Left cardiac atrium (tissue), 4 donors: ENCODE data around the gene ZDHHC14. TPM values are rescaled to one million over a fixed set of nuclear protein-coding genes. Genes with fewer than 3 reads are reported as not detected.

ENCODE experiments used
- ATAC-seq, 2 donors: fragments of 200-7000 bp; cut with Tn5 transposase; one replicate each; pipeline ENCODE4 v1.9.1; 2020; ENCODE audit warnings: mild to moderate bottlenecking in 2 of 2, moderate library complexity in 2 of 2
- DNase-seq: peaks from one replicate; pipeline ENCODE4 v3.0.0-alpha.2; 2020
- intact Hi-C, 2 donors: fragments of 100-400 bp; cut with DNase I; formaldehyde crosslinking; loops; one replicate each; pipeline versions ENCODE4 v1.14.1 to v1.15.1; 2022 to 2023
- total RNA-seq, 2 donors: library from RNA; stranded (reverse); fragmentation: NEBNext Ultra II Directional; extraction: Animal tissue kit (Norgen Biotek cat#: 25700); gene quantifications; one replicate each; pipeline ENCODE4 v1.2.1, GENCODE V29; 2021
- donor health status: DM: no; HTN: yes; CAD: no.
- donor health status: DM: no; HTN: yes; CAD: no; lungs with severe emphysema.
- donor health status: DM: yes; HTN: yes; CAD: no.
- donor health status: Dilated cardiomyopathy.

Gene ZDHHC14
- total RNA-seq, 2 donors from 2014 or later = 12.1 to 12.3 TPM

DNA sequence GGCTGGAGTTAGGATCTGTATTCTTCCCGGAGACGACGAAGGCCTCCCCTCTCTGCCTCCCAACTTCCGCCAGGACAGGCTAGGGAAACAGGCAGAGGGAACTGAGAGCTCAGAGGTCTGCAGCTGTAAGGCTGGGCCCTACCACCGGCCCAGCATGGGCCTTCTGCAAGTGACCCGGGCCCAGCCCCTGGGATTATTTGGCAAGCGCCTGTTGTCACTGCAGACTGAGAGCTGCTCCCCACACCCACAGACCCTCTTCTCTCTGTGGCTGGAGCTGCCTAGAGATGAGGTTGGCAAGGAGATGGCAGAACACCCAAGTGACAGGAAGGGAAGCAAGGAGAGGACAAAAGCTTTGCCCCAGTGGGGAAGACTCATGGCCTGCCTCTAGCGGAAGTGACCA, 212.6 kb downstream of the ZDHHC14 start:
- intact Hi-C loops = loop anchor here in 1 of 2 donors (10.0 kb wide), 1 partner anchor 269 kb away; the partner anchor contains the start of gene TMEM242
- DNase-seq (no peak), ATAC-seq (no peak)

DNA sequence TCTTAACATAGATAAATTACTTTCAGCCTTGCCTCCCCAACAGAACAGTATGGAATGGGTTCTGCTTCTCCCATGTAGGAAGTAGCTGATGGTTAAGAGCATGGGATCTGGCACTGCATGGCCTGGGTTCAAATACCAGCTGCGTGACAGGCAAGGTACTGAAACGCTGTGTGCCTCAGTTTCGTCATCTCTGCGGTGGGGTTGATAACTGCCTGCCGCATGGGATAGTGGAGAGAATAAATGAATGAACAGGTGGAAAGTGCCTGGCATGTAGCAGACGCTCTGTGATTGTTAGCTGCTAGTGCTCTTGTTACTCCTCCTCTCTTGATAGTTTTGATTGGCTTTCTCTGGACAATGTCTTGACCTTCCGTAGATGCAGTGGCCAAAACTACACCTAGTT, 213.3 kb downstream of the ZDHHC14 start:
- DNase-seq = no peak
- intact Hi-C loops = loop anchor here in 1 of 2 donors (10.0 kb wide), 1 partner anchor 269 kb away; the partner anchor contains the start of gene TMEM242
- no peak for ATAC-seq

DNA sequence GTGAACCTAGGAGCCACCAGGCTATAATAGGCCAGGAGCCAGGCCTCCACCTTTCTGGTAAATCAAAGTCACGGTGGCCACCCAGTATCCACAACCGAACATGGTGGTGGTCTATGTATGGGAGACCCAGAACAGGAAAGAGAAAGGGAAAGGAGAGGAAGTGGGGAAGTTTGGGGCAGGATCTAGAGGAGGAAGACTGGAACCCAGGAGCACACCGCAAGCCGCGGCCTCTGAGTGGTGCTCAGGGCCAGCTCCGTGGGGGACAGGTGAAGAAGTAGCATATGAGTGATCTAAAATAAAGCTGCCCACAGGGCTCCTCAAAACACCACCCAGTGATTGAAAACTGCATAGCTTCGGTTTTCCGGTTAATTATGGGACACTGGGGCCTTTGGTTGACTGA, 214.8 kb downstream of the ZDHHC14 start:
- ATAC-seq (no peak), DNase-seq (no peak)
- intact Hi-C loops = loop anchor here (5.0 to 10.0 kb wide), 3 partner anchors 213 to 278 kb away; partner anchors contain the start of genes TMEM242 (in 1 of the 2) and ZDHHC14 (in 1 of the 2)

DNA sequence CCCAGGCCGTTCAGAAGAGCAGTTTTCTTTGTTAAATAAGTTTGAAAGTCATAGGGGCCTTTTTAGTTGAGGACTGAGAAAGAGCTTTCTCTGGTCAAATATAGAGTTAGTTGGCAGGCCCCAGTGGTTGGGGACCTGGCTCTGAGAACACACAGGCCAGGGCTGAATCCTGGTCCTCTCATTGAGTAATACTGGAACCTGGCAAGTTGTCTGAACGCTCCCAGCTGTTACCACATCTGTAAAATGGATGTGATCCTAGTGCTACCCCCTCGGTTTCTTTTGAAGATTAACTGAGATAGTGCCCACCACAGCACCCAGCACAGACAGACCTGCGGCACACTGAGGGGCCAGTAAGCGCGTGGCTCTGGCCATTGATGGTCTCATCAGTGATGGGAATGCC, 215.5 kb downstream of the ZDHHC14 start:
- ATAC-seq = peak in 1 of 2 donors; percentile 49
- intact Hi-C loops = loop anchor here (5.0 to 10.0 kb wide), 3 partner anchors 214 to 279 kb away; partner anchors contain the start of genes TMEM242 (in 1 of the 2) and ZDHHC14 (in 1 of the 2)
- DNase-seq = no peak

DNA sequence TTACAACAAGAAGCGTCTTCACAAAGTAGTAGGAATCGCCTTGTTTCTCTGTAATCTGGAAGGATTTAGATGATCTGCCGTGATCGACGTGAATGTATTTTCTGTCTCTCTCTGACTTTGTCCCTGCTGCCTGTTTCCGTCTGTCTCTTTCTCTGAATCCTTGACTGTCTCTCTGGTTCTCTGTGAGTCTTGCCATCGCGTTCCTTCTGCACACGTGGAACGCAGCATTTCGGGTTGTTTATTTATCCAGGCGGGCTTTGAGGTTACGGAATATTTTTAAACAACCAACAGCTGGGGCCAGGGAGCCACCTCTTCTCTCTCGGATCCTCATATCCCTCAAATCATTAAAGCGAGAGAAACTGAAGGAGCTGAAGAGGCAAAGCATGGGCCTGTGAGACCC, 215.9 kb downstream of the ZDHHC14 start:
- intact Hi-C loops = loop anchor here (5.0 to 10.0 kb wide), 3 partner anchors 215 to 280 kb away; partner anchors contain the start of genes TMEM242 (in 1 of the 2) and ZDHHC14 (in 1 of the 2)
- DNase-seq (no peak), ATAC-seq (no peak)

DNA sequence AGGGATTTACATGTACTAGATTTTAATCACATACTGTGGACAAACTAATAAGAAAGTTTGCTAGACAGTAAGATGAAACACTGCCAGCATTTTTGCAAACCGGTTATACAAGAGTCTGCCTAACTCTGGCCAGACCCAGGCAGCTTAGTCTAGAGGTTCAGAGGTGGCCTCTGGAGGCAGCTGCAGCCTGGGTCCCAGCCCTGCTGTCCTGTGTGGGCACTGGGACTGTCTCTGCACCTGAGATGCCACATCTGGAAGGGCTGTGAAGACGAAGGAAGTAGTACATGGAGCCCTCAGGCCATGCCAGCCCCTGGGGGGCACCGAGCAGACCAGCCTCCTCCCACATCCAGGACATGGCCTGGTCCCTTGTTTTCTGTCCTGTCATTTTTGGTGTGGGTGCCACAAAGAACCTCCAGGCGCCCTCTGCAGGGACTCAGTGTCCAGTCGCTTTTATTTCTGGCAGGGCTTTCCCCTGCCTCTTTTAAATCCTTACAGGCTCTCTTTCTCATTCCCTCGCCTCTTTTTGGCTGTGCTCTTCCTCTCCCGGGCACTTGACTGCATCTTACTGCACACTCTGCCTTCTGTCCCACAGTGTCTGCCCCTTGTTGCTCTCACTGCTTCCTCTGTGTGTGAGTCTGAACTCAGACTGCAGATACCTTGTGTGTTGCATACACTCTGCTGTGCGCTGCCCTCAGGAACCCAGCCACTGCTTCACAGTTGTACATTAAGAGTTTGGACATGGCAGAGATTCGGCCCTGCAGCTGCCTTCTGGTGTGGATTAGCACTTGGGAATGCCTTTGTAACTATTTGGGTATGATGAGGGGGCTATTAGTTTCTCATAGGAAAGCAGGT, 216.7 kb downstream of the ZDHHC14 start:
- DNase-seq (peak; percentile 49), ATAC-seq (peak; percentile 71 to 77)
- intact Hi-C loops = loop anchor here (5.0 to 10.0 kb wide), 3 partner anchors 215 to 280 kb away; partner anchors contain the start of genes TMEM242 (in 1 of the 2) and ZDHHC14 (in 1 of the 2)

DNA sequence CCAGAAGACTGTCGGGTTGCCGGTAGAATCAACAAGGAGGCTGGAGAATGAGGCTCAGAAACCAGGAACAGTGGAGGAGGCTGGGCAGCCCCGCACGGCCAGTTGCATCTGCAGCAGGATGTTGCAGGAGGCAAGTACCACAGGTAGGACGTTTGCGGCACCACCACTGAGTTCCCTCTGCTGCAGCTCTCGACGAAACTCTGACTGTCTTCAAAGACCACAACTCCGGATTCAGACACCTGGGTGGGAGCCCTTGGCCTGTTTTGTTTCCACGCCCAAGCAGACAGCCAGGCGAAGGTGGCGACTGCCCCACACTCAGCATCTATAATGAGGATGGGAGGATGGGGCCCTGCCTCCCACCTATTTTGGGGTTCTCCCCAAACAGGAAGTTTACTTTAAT, 218.2 kb downstream of the ZDHHC14 start:
- ATAC-seq = no peak
- intact Hi-C loops = loop anchor here (5.0 to 10.0 kb wide), 3 partner anchors 217 to 282 kb away; partner anchors contain the start of genes TMEM242 (in 1 of the 2) and ZDHHC14 (in 1 of the 2)
- DNase-seq = no peak

DNA sequence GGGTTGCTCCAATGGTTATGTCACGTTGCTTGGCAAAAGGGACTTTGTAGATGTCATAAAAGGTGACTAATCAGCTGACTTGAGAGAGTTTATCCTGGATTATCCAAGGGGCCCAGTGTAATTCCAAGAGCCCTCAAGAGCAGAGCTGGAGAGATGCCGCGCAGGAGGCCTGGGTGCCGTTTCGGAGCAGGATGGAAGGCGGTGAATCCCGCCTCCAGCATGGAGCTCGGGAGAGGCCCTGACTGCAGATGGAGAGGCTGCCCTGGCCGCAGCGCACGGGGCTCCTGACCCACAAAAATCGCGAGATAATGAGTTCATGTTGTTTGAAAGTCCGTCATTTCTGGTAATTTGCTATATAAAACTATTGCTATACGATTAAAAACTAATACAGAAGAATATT, 219.8 kb downstream of the ZDHHC14 start:
- ATAC-seq (no peak), DNase-seq (no peak)
- intact Hi-C loops = no loop called here

DNA sequence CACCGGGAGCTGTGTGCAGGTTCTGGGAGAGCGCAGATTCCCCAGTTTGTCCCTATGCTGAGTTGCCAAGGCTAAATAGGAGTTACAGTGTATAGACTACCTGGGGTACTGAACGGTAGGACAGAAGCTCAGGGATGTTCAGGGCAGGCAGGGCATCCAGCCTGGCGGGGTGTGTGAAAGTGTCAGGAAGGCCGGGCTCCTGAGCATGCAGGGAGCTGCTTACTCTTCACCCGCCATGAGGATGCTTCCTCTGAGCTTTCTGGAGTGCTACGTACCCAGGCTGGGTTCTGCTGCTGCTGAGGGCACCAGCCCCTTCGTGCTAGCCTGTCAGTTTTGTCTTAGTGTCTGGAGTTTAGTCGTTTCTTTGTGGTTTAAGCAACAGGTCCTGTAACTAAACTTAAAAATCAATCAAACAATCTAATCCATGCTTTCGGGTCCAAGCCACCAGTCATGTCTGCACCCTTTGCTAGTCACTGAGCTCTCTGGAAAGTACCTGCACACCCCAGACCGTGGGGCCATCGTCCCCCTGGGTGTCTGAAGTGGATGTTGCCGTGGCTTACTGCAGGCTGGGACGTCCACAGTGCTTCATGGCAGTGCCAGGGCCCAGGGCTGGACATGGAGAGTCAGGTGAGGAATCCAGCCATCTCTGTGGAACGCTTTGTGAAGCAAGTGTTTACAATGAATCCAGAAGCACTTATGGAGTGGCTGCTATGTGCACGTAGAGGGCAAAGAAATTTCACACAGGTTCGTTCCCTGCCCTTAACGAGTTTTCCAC, 221.7 kb downstream of the ZDHHC14 start:
- ATAC-seq (no peak), DNase-seq (no peak)
- intact Hi-C loops = no loop called here

DNA sequence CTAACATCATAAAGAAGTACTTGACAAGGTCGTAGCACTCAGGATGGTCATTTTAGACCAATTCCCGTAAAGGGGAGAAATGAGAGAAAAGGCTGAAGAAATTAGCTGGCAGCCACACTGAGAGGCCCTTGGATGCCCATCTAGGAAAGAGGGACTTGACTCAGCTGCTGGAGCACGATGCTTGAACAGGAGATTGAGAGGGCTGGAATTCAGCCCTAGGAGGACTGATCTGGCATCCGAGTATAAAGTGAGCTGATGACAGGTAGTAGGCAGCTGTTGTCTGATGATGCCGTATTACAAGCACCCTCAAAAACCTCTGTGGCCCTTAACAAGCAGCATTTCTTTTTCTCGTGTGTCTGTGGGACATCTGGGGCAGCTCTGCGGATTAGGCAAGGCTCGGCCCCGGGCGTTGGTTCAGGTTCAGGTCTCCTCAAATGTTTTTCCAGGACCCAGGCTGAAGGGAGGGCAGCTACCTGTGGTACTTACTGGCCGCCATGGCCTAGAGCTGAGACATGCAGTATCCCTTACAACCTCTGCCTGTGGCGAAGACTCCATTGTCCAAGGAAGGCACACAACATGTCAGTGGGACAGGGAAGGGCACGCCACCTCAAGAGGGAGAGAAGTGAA, 222.4 kb downstream of the ZDHHC14 start:
- intact Hi-C loops = no loop called here
- no peak for ATAC-seq
- no peak for DNase-seq

DNA sequence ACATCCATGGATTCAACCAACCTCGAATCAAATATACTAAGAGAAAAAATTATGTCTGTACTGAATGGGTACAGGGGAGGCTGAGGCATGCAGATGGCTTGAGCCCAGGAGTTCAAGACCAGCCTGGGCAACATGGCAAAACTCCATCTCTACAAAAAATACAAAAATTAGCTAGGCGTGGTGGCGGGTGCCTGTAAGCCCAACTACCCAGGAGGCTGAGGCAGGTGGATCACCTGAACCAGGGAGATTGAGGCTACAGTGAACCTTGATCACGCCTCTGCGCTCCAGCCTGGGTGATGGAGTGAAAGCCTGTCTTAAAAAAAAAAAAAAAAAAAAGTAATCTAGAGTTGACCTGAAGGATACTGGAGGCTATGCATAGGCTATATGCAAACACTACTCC, 223.0 kb downstream of the ZDHHC14 start:
- ATAC-seq (no peak), DNase-seq (no peak)
- intact Hi-C loops = no loop called here

DNA sequence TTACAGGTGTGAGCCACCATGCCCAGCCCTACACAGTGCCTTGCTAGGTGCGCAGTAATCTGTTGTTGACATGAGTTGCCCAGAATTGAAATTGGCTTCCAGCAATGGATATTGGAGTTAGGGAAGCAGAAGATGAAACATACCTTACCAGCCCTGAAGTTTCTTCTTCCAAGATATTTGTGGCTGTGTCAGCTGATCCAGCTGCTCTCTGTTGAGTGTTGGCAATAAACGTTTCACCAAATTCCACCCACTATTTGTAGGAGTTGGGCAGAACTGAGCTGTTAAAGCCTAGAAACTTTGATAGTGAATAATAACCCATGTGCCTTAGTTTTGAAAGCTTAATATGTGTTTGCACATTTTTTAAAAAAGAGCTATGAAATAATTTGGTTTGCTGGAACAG, 223.8 kb downstream of the ZDHHC14 start:
- ATAC-seq = no peak
- DNase-seq = no peak
- intact Hi-C loops = no loop called here

DNA sequence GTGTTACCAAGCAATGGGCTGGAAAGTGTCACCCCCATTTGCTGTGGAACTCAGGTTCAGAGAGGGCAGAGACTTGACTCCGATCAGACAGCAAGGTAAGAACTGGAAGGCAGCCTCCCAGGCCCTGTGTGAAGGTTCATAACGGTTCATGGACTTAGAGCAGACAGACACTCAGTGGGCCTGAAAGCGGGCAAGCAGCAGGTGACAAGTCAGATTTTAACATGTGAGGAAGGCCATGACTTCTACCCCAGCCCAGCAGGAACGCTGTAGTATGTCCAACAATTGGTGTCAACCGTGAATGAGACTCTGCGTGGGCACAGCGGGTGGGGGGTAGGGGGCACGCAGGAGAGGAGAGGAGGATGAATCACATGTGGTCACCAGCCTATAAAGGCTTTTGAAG, 224.5 kb downstream of the ZDHHC14 start:
- intact Hi-C loops = no loop called here
- ATAC-seq (no peak), DNase-seq (no peak)

DNA sequence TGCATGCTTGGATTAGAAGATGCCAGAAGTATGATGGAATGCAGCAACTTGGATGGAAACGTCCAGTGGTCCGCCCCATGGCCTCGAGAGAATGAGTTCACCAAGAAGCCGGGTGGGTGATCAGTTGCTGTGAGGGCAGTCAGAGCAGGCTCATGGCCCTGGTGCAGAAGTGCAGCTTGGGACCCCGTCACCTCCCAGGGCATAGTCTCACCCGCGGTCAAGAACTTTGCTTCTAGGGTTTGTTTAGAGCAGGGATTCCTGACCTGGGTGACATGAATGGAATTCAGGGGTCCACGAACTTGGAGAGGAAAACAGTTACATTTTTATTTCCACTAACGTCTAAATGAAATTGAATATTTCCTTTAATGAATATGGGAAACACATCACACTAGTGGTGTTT, 225.5 kb downstream of the ZDHHC14 start:
- ATAC-seq (no peak), DNase-seq (no peak)
- intact Hi-C loops = no loop called here

DNA sequence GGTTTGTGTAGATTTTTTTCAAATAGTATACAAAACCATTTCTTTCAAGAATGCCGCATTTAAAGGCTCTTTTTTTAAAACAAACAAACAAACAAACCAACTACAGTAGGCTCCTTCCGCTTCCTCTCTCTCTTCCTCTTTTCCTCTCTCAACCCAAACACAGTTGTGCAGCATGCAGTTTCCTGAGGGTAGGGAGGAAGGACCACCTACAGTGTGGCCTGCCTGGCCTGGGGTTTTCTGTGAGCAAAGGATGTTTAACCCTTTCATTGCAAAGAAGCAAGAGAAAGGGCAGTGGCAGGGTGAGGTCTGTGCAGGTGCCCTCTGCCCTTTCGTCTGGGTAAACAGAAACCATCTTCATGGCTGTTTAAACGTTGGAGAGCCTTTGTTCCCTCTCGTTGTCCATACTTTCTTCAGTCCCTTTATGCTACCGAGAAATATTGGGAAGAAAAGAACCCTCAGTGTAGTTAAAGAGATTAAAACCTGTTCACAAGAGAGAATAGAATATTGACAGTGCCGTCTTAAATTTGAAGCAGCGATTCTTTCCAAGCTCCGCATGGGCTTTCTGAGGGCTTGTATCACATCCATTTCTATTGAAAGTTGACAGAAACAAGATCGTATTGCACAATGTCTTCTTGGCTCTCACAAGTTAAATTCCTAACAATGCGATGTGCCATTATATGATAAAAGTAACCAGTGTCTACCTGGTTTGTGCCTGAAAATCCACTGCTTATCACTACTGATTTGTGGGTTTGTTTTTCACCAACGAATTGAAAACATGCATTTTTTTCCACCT, 226.5 kb downstream of the ZDHHC14 start:
- DNase-seq = no peak
- ATAC-seq = no peak
- intact Hi-C loops = no loop called here

DNA sequence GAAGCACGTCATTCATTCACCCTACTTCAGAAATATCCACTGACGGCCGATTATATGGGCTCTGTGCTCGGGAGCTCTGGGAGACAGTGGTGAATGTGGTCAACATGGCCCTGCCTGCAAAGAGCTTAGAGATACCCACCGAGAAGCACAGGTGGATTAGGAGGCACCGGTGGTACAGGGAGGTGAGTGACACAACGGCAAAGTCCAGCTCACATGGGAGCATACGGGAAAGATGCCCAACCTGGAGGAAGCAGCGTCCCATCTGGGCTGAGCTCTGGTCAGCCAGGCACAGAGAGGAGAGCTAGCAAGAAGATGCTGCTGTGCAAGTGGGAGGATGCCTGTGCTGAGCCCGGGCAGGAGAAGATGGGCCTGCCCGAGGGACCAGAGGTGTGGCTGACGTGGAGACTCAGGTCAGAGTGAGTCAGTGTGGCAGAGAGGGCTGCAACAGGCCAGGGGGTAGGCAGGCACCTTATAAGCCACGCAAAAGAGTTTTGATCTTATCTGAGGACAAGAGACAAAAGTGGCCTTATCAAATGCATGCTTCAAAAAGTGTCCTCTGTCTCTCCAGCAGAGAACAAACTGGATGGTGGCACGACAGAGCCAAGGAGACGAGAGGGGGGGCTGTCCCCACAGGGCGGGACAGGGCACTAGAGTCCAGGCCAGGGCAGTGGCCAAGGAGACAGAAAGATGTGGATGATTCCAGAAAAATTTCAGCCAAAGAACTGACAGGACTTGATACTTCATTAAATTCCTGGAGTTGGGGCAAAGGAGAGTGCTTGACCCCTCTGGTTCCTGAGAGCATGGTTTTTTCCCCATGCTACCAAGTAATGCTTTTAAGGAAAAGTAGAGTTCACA, 227.5 kb downstream of the ZDHHC14 start:
- no peak for DNase-seq
- intact Hi-C loops = no loop called here
- peak in 1 of 2 donors; percentile 79 for ATAC-seq

DNA sequence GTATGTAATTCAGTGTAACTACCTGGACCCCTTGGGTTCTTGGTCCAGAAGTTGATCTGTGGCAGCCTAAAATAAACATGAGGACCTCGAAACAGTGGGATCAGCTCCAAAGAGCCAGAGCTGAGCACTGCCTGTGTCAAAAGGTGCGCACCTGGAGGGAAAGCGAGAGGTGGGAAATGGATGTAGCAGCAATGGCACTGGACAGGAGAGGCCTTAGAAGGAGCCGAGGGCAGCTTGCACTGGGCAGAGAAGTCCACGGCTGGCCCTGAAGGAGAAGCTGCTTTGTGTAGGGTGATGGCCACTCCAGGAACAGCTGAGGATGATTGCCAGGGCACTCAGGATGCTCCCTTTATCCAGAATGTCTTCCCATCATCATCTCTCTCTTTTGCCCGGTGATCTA, 228.1 kb downstream of the ZDHHC14 start:
- intact Hi-C loops = no loop called here
- no peak for ATAC-seq
- no peak for DNase-seq

DNA sequence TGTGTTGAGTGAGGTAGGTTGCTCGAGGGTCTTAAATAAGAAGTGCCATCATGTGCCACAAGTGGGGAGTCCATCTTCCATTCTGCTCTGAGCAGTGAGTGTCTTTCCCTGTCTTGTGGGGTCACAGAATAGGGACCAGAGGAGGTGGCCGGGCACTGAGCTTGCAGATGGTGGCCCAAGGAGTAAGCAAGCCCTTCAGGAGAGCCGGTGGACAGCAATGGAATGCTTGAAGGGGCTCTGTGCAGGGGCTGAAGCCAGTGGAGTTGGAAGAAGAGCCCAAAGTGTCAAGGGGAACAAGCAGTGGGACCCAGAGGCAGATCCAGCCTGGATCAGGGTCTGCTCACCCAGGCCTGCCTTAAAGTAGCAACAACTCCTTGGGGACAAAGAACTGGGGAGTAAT, 228.6 kb downstream of the ZDHHC14 start:
- ATAC-seq (no peak), DNase-seq (no peak)
- intact Hi-C loops = no loop called here
